ENCODE measurements around the gene PRKCE. TPM values are rescaled to one million over a fixed set of nuclear protein-coding genes. Genes with fewer than 3 reads are reported as not detected.

PRKCE gene
- total and polyA plus RNA-seq, 2 of the 8 experiments (the other 6 are each of a cell fraction or from before 2014, with no cell fraction given) = 0.54 to 2.1 TPM

DNA sequence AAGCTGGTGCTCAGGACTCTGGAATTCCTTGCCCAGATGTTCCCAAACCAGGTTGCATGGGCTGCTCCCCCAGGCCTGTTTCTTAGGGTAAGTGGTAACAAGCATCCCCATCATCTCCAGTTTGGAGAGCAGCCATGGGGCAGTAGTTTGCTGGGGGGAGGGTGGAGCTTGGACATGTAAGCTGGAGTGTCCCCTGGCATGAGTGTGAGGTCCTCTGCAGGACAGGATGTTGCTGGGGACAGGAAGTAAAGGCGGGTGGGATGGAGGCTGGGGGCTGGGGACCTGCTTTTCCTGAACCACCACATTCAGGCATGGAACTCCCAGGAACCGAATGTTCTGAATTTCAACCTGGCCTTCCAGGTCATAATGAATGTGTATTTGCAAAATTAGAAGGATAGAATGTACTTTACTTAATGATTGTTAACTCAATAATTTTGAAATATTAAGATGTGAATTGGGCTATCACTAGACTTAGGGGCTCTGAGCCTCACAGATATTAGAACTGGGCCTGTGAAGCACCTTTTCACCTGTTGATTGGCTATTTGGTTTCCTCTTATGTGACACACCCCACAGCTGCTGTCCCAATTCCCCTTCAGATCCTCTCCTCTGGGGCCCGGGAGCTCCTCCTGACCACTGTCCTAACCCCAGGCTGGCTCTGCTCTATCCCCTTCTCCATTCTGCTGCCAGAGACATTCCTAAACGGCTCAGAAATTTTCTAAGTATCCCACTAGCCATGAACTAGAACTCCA is 579.4 kb downstream of the PRKCE start:
- Histone ChIP-seq H3K4ac (replicated peaks; ENCODE audit: insufficient read length, low read depth, low read length) (no peak overlapping the region), H3K27ac (ENCODE audit: low read depth, low read length) (no peak overlapping the region), H3K23ac (ENCODE audit: insufficient read length) (no peak overlapping the region), H2BK120ac (replicated peaks; ENCODE audit: low read depth, low read length) (no peak overlapping the region), H3K23me2 (ENCODE audit: low read depth, low read length) (0 out of 2 replicates have a peak, but pooled peaks cover 1% of the 10 kb centered on the region), H4K5ac (ENCODE audit: insufficient read length, low read depth, low read length) (no peak overlapping the region), H3K18ac (ENCODE audit: extremely low read depth, low read length) (0 out of 2 replicates have a peak overlapping the region, but pooled peaks have one; percentile 24), H2BK12ac (ENCODE audit: low read depth, low read length) (peak overlapping the region; percentile 78; the same call in 1 of the 2 replicates), H2BK15ac (ENCODE audit: low read length) (peak overlapping the region; percentile 83; the same call in 1 of the 2 replicates), H3K79me2 (ENCODE audit: control insufficient read depth in 1 of 2, insufficient read depth in 2 of 2, low read length in 2 of 2) (no peaks in the 10 kb centered on the region), H2AK5ac (ENCODE audit: low read depth, low read length) (peak overlapping the region; percentile 39; the same call in 1 of the 2 replicates), H3K9me3 (ENCODE audit: insufficient read depth in 2 of 2, low read depth in 1 of 2, low read length in 1 of 2) (no peaks in the 10 kb centered on the region), H3K4me1 (replicated peaks in 1 of 4; ENCODE audit: control insufficient read depth in 3 of 4, insufficient read depth in 4 of 4, low read length in 3 of 4) (peaks cover 10 to 19% (median 12%) of the 10 kb centered on the region in 4 experiments), H3K79me1 (ENCODE audit: low read depth, low read length) (no peaks in the 10 kb centered on the region), H3K9ac (replicated peaks in 1 of 4; ENCODE audit: extremely low read depth in 1 of 4, low read depth in 3 of 4, low read length in 3 of 4) (no peak overlapping the region), H4K91ac (replicated peaks; ENCODE audit: insufficient read length, low read length) (no peak overlapping the region), H2AFZ (ENCODE audit: low read length) (no peak overlapping the region), H3K4me3 (ENCODE audit: extremely low read depth in 1 of 4, insufficient read depth in 2 of 4, low read depth in 3 of 4, low read length in 4 of 4) (no peak overlapping the region), H3K56ac (replicated peaks; ENCODE audit: insufficient read length, low read depth, low read length) (no peak overlapping the region), H4K8ac (ENCODE audit: extremely low read depth, insufficient read depth, low read length) (no peak overlapping the region), H3K27me3 (replicated peaks in 1 of 4; ENCODE audit: control insufficient read depth in 3 of 4, extremely low read depth in 1 of 4, insufficient read depth in 3 of 4, low read length in 3 of 4) (no peaks in the 10 kb centered on the region), H2BK20ac (ENCODE audit: low read length) (peak overlapping the region; percentile 92; the same call in 1 of the 2 replicates), H3K14ac (ENCODE audit: insufficient read length) (no peak overlapping the region), H3K36me3 (ENCODE audit: control insufficient read depth in 2 of 4, insufficient read depth in 4 of 4, low read length in 3 of 4) (no peaks in the 10 kb centered on the region), H2BK5ac (ENCODE audit: low read depth, low read length) (peak overlapping the region; percentile 89; the same call in 1 of the 2 replicates), H4K20me1 (replicated peaks in 1 of 2; ENCODE audit: control insufficient read depth in 1 of 2, insufficient read depth in 2 of 2, low read length in 2 of 2) (no peaks in the 10 kb centered on the region), H3K4me2 (ENCODE audit: insufficient read depth in 1 of 2, low read depth in 2 of 2, low read length in 2 of 2) (no peak overlapping the region)
- no peak for DNase-seq (ENCODE audit: low read depth in 1 of 2, low spot score in 2 of 2)
- FAIRE-seq = no peak
- 88% methylated on average over 4 of the region's 4 CpGs; no CpG with 5 or more reads in 1 of the 2 experiments for WGBS, 2 experiments (ENCODE audit: extremely low coverage in 1 of 2, insufficient coverage in 1 of 2, insufficient read length in 1 of 2, insufficient replicate concordance in 2 of 2, low coverage in 1 of 2, low lambda C conversion rate in 2 of 2, missing lambda C conversion rate in 1 of 2)
- no peak for TF ChIP-seq CBX5 (IDR thresholded peaks at IDR 0.05; ENCODE audit: low read depth, low read length)
- POLR2A ChIA-PET (ENCODE audit: partially characterized antibody) = interaction anchor here (1.2 kb wide), 1 partner anchor 9 kb away, joined by 3 read pairs; no protein-coding TSS in a partner anchor
- CTCF ChIA-PET (ENCODE audit: partially characterized antibody) = interaction anchor here (0.7 to 2.6 kb wide), 11 partner anchors 10 to 180 kb away, joined by 3 to 13 read pairs (median 4); no protein-coding TSS in a partner anchor
